HFFc6 (cell line): Measurements from ENCODE around the gene SMOC2. TPM values are rescaled to one million over a fixed set of nuclear protein-coding genes. Genes with fewer than 3 reads are reported as not detected.

Source experiments
- DNase-seq: peaks from one replicate; pipeline ENCODE4 v3.0.0-alpha.2; 2018
- H3K27ac Mint-ChIP-seq: 2 replicates; pipeline ENCODE4 v1.8.0; 2020; ENCODE audit warnings: mild to moderate bottlenecking, mixed read lengths
- H3K27me3 Mint-ChIP-seq: 2 replicates; pipeline ENCODE4 v1.8.0; 2021; ENCODE audit warnings: mild to moderate bottlenecking, moderate library complexity, mixed read lengths; ENCODE audit not compliant: insufficient read depth
- H3K36me3 Mint-ChIP-seq: 2 replicates; pipeline ENCODE4 v1.8.0; 2021; ENCODE audit warnings: low read depth, mixed read lengths
- H3K4me1 Mint-ChIP-seq: 2 replicates; pipeline ENCODE4 v1.8.0; 2020; ENCODE audit warnings: low read depth, mixed read lengths
- H3K4me3 Mint-ChIP-seq: 2 replicates; pipeline ENCODE4 v1.8.0; 2020; ENCODE audit warnings: mild to moderate bottlenecking, moderate library complexity, mixed read lengths
- H3K9me3 Mint-ChIP-seq: 2 replicates; pipeline ENCODE4 v1.8.0; 2020; ENCODE audit warnings: mild to moderate bottlenecking, mixed read lengths
- CTCF ChIP-seq: fragments of 200-600 bp; sonication (generic); IDR thresholded peaks from 2 replicates; pipeline ENCODE4 v1.5.0; 2021; ENCODE audit warnings: antibody characterized with exemption, mild to moderate bottlenecking
- total RNA-seq, 6 experiments: library from RNA; stranded (reverse); fragmentation: NEBNext Ultra II Directional; extraction: Animal tissue kit (Norgen Biotek cat#: 25700); gene quantifications; 2 replicates in 1 of 6; 3 replicates in 5 of 6; pipeline ENCODE4 v1.2.3, GENCODE V29; 2021

Gene SMOC2
- total RNA-seq, 6 experiments from 2014 or later, result not detected

- peaks cover 3% of the 10 kb centered on the region; the same call in 1 of the 2 replicates for H3K27me3 Mint-ChIP-seq
- no peak overlapping the region for H3K27ac Mint-ChIP-seq
- peaks cover 47% of the 10 kb centered on the region for H3K9me3 Mint-ChIP-seq
- H3K36me3 Mint-ChIP-seq, result peaks cover 9% of the 10 kb centered on the region; the same call in 1 of the 2 replicates
- no peak for DNase-seq
- H3K4me1 Mint-ChIP-seq, result no peaks in the 10 kb centered on the region
- no peak overlapping the region for H3K4me3 Mint-ChIP-seq
- no peak for TF ChIP-seq CTCF
Measured at GRCh38 chr6:168555618-168556273, 114.8 kb downstream of the SMOC2 start.

- peaks cover 9% of the 10 kb centered on the region; the same call in 1 of the 2 replicates for H3K36me3 Mint-ChIP-seq
- no peak for TF ChIP-seq CTCF
- H3K4me3 Mint-ChIP-seq, result no peak overlapping the region
- peaks cover 50% of the 10 kb centered on the region for H3K9me3 Mint-ChIP-seq
- H3K4me1 Mint-ChIP-seq, result no peaks in the 10 kb centered on the region
- no peak for DNase-seq
- H3K27me3 Mint-ChIP-seq, result peaks cover 3% of the 10 kb centered on the region; the same call in 1 of the 2 replicates
- H3K27ac Mint-ChIP-seq, result no peak overlapping the region
Measured at GRCh38 chr6:168557512-168557911, 116.5 kb downstream of the SMOC2 start.

GRCh38 chr6:168558686-168559085, 117.7 kb downstream of the SMOC2 start:
- H3K4me1 Mint-ChIP-seq, result no peaks in the 10 kb centered on the region
- H3K27me3 Mint-ChIP-seq, result peaks cover 1% of the 10 kb centered on the region; the same call in 1 of the 2 replicates
- no peak for DNase-seq
- peaks cover 52% of the 10 kb centered on the region for H3K9me3 Mint-ChIP-seq
- no peak for TF ChIP-seq CTCF
- H3K27ac Mint-ChIP-seq, result no peak overlapping the region
- no peak overlapping the region for H3K4me3 Mint-ChIP-seq
- H3K36me3 Mint-ChIP-seq, result peaks cover 9% of the 10 kb centered on the region

- peaks cover 54% of the 10 kb centered on the region for H3K9me3 Mint-ChIP-seq
- H3K4me1 Mint-ChIP-seq, result no peaks in the 10 kb centered on the region
- H3K4me3 Mint-ChIP-seq, result no peak overlapping the region
- DNase-seq, result no peak
- H3K36me3 Mint-ChIP-seq, result peaks cover 13% of the 10 kb centered on the region
- no peak overlapping the region for H3K27ac Mint-ChIP-seq
- peaks cover 1% of the 10 kb centered on the region; the same call in 1 of the 2 replicates for H3K27me3 Mint-ChIP-seq
- TF ChIP-seq CTCF, result no peak
Measured at GRCh38 chr6:168559574-168560098, 118.7 kb downstream of the SMOC2 start.

- Mint-ChIP-seq H3K27ac (no peak overlapping the region), H3K4me3 (no peak overlapping the region), H3K9me3 (peaks cover 51% of the 10 kb centered on the region), H3K27me3 (peaks cover 1% of the 10 kb centered on the region; the same call in 1 of the 2 replicates), H3K4me1 (no peaks in the 10 kb centered on the region), H3K36me3 (peaks cover 14% of the 10 kb centered on the region)
- no peak for TF ChIP-seq CTCF
- DNase-seq, result no peak
Measured at GRCh38 chr6:168560126-168560525, 119.1 kb downstream of the SMOC2 start.
